Large intestine (tissue), 3 donors: Measurements from ENCODE around the gene LYVE1. TPM values are rescaled to one million over a fixed set of nuclear protein-coding genes. Genes with fewer than 3 reads are reported as not detected.

Experiments used
- DNase-seq, 2 donors: peaks; one replicate each; pipeline versions ENCODE4 v3.0.0 to v3.0.0-alpha.2; 2013
- H3K27ac ChIP-seq: one replicate; pipeline ENCODE4 v1.5.1; 2013; ENCODE audit warnings: low read length
- H3K27me3 ChIP-seq: 2 replicates; pipeline ENCODE4 v1.6.1; 2013; ENCODE audit warnings: low read length; ENCODE audit not compliant: control insufficient read depth, insufficient read depth
- H3K36me3 ChIP-seq: 2 replicates; pipeline ENCODE4 v1.6.1; 2013; ENCODE audit warnings: low read length; ENCODE audit not compliant: control insufficient read depth, insufficient read depth
- H3K4me1 ChIP-seq: one replicate; pipeline ENCODE4 v1.6.1; 2013; ENCODE audit warnings: low read length; ENCODE audit not compliant: control insufficient read depth, insufficient read depth
- H3K4me3 ChIP-seq: one replicate; pipeline ENCODE4 v1.5.1; 2013; ENCODE audit warnings: low read length
- H3K9me3 ChIP-seq: one replicate; pipeline ENCODE4 v1.6.1; 2013; ENCODE audit warnings: mild to moderate bottlenecking, low read depth, low read length, moderate library complexity; ENCODE audit not compliant: control insufficient read depth
- WGBS: methylation state at CpG from one replicate; pipeline ENCODE4 v1.1.5; 2013; ENCODE audit warnings: low lambda C conversion rate; ENCODE audit not compliant: insufficient coverage; 5-methylcytosine and 5-hydroxymethylcytosine counted together
- polyA plus RNA-seq: library from polyadenylated mRNA; unstranded; fragments of 120-200 nt; gene quantifications from one replicate; pipeline ENCODE4 v1.2.1, GENCODE V29; 2013

LYVE1 gene
- polyA plus RNA-seq, 1 donor, result 49.3 TPM

- no peak overlapping the region for H3K27ac ChIP-seq
- peaks cover 12% of the 10 kb centered on the region for H3K4me1 ChIP-seq
- H3K9me3 ChIP-seq, result no peaks in the 10 kb centered on the region
- no peak for DNase-seq
- WGBS, result no CpG with 5 or more reads among the region's 3 CpGs
- H3K27me3 ChIP-seq, result no peaks in the 10 kb centered on the region
- no peak overlapping the region for H3K4me3 ChIP-seq
- H3K36me3 ChIP-seq, result peaks cover 3% of the 10 kb centered on the region
Measured at GRCh38 chr11:10604798-10605197, 36.3 kb upstream of the LYVE1 start.

- H3K4me3 ChIP-seq, result no peak overlapping the region
- H3K27ac ChIP-seq, result peak overlapping the region; percentile 74
- no peak for DNase-seq
Measured at GRCh38 chr11:10604340-10604748, 35.9 kb upstream of the LYVE1 start.

GRCh38 chr11:10603721-10604297 lies 35.3 kb upstream of the LYVE1 start:
- Histone ChIP-seq H3K9me3 (no peaks in the 10 kb centered on the region), H3K4me3 (no peak overlapping the region), H3K27me3 (no peaks in the 10 kb centered on the region), H3K4me1 (peaks cover 12% of the 10 kb centered on the region), H3K36me3 (peaks cover 3% of the 10 kb centered on the region), H3K27ac (peak overlapping the region; percentile 74)
- DNase-seq, result no peak
- no CpG with 5 or more reads among the region's 5 CpGs for WGBS

More at GRCh38 chr11:10604340-10604748, 35.9 kb upstream of the LYVE1 start:
- Histone ChIP-seq H3K27me3 (no peaks in the 10 kb centered on the region), H3K9me3 (no peaks in the 10 kb centered on the region), H3K36me3 (peaks cover 3% of the 10 kb centered on the region), H3K4me1 (peaks cover 12% of the 10 kb centered on the region)
- WGBS, result no CpG with 5 or more reads among the region's 9 CpGs

DNA sequence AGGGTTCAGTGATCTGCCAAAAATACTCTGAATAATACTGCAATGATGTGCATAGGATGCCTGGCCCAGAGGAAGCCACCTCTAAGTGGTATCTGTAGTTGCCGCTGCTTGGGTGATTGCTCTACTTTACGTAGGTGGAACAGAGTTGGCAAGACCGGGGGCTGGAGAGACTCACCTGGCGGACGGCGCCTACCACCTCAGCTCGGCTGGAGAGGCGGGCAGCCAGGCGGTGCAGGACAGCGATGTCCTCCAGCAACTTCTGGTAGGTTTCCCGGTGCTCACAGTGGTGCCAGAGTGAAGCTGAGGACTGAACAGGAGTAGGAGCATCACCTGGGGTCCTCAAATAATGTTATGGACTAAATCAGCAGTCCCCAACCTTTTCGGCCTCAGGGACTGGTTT lies 34.5 kb upstream of the LYVE1 start:
- peaks cover 12% of the 10 kb centered on the region for H3K4me1 ChIP-seq

DNA sequence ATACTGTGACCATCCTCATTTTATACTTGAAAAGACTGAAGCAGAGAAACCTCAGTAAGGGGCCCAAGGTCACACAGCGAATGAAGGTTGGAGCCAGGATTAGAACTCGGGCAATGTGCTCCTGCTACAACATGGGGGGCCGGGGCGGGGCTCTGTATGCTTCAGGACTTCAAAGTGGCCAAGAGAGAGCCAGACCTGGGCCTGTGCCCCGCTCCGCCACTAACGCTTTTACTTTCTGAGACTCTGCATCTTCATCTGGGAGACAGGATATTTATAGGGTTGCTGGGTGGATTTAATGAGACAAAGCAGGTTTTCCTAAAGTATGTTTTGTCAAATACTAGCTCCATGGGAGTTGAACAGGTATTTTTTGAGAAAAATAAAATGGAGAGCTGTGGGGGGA lies 33.9 kb upstream of the LYVE1 start:
- DNase-seq, result no peak
- H3K4me3 ChIP-seq, result no peak overlapping the region
- H3K9me3 ChIP-seq, result no peaks in the 10 kb centered on the region
- no peak overlapping the region for H3K27ac ChIP-seq
- H3K36me3 ChIP-seq, result peaks cover 3% of the 10 kb centered on the region
- peaks cover 12% of the 10 kb centered on the region for H3K4me1 ChIP-seq
- no CpG with 5 or more reads among the region's 7 CpGs for WGBS
- H3K27me3 ChIP-seq, result no peaks in the 10 kb centered on the region

More for the DNA sequence above, 34.5 kb upstream of the LYVE1 start:
- DNase-seq, result no peak
- Histone ChIP-seq H3K27me3 (no peaks in the 10 kb centered on the region), H3K9me3 (no peaks in the 10 kb centered on the region), H3K36me3 (peaks cover 3% of the 10 kb centered on the region), H3K4me3 (no peak overlapping the region), H3K27ac (no peak overlapping the region)
- WGBS, result 100% methylated on average over 1 of the region's 12 CpGs

DNA sequence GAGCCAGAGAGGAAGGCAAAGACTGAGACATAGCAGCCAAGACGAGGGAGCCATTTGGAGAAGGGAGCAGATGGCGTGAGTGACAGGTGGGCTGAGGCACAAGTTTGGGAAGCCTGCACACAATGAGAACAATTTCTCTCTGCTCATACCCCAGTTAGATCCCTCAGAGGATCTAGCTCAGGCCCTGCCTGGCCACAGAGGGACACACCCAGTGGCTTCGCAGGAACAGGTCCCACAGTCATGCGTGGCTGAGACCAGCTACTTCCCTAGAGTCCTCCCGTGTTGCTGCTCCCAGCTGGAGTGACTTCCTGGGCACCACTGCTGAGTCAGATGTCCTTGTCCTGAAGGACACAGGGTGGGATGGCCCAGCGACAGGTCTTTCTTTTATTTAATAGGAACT lies 33.4 kb upstream of the LYVE1 start:
- Histone ChIP-seq H3K9me3 (no peaks in the 10 kb centered on the region), H3K4me1 (peaks cover 8% of the 10 kb centered on the region), H3K4me3 (no peak overlapping the region), H3K36me3 (no peaks in the 10 kb centered on the region), H3K27ac (no peak overlapping the region), H3K27me3 (no peaks in the 10 kb centered on the region)
- WGBS, result no CpG with 5 or more reads among the region's 6 CpGs
- no peak for DNase-seq

GRCh38 chr11:10600570-10601248 lies 32.2 kb upstream of the LYVE1 start:
- Histone ChIP-seq H3K9me3 (no peaks in the 10 kb centered on the region), H3K4me3 (no peak overlapping the region), H3K27ac (no peak overlapping the region), H3K4me1 (peaks cover 5% of the 10 kb centered on the region), H3K27me3 (no peaks in the 10 kb centered on the region), H3K36me3 (no peaks in the 10 kb centered on the region)
- DNase-seq, result no peak
- WGBS, result no CpG with 5 or more reads among the region's 11 CpGs

DNA sequence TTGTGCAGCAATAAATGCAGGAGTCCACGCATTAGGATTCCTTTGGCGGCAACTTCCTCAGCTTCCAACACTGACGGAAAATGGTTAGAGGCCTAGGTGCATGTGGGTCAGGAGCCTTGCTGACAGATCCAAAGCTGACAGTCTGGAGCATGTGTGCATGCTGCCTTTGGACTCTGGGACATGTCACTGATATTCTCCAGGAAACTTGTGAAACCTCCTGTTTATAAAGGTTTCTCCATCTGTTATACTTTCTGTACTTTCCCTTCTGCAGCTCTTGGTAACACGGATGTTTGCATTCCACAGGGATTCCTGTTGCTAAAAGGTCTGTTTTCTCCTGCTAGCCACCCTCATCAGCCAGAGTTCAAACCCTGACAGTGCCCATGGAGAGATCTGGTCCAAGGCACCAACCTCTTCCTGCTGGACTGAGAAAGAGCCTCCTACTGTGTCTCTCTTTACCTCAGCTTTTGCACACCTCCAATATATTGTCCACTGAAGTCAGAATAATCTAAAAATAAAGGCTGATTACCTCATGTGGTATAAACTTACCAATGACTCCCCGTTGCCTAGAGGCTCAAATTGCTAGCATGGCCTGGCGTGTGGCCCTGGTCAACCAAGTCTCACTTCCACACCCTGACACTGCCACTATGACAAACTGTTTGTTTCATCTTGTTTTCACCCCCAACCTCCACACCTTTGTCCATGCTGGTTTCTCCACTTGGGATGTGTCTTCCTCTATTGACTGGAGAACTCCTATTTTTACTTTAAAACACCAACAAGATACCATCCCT lies 31.1 kb upstream of the LYVE1 start:
- H3K27ac ChIP-seq, result peak overlapping the region; percentile 40
- no peaks in the 10 kb centered on the region for H3K36me3 ChIP-seq
- H3K27me3 ChIP-seq, result no peaks in the 10 kb centered on the region
- DNase-seq, result peak; percentile 42 to 49
- H3K4me3 ChIP-seq, result no peak overlapping the region
- peaks cover 5% of the 10 kb centered on the region for H3K4me1 ChIP-seq
- H3K9me3 ChIP-seq, result no peaks in the 10 kb centered on the region
- 40% methylated on average over 1 of the region's 6 CpGs for WGBS

- no peak overlapping the region for H3K27ac ChIP-seq
- no peaks in the 10 kb centered on the region for H3K27me3 ChIP-seq
- H3K4me1 ChIP-seq, result no peaks in the 10 kb centered on the region
- no peak for DNase-seq
- no CpG with 5 or more reads among the region's 6 CpGs for WGBS
- H3K4me3 ChIP-seq, result no peak overlapping the region
- H3K9me3 ChIP-seq, result no peaks in the 10 kb centered on the region
- H3K36me3 ChIP-seq, result peaks cover 4% of the 10 kb centered on the region
Measured at GRCh38 chr11:10598816-10599215, 30.4 kb upstream of the LYVE1 start.

DNA sequence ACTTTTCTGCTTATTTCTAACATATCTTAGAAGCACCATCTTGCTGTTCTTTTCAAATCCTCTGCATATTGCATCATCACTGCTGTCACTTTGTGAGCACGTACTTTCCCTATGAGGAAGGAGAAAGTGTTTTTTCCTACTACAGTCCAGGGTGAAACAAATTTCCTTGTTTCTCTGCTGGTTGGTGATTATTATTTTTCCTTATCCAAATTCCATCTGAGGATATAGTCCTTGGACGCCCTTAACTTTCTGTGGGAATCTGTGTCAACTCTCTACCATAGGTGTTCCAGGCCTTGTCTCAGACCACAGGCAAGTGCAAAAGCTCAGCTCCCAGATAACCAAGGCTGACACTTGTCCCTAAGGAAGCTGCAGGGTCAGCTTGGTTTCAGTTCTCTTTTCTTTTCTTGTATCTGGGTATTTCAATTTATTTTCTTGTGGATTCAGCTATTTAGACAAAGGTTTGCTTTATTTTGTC lies 29.4 kb upstream of the LYVE1 start:
- no peak overlapping the region for H3K27ac ChIP-seq
- H3K4me1 ChIP-seq, result no peaks in the 10 kb centered on the region
- H3K4me3 ChIP-seq, result no peak overlapping the region
- no peaks in the 10 kb centered on the region for H3K27me3 ChIP-seq
- H3K9me3 ChIP-seq, result no peaks in the 10 kb centered on the region
- 20% methylated on average over 1 of the region's 2 CpGs for whole genome bisulfite sequencing
- no peak for DNase-seq
- H3K36me3 ChIP-seq, result peaks cover 9% of the 10 kb centered on the region
